GM21423 (cell line): Measurements from ENCODE around the gene PAX3.

ENCODE experiments used
- ATAC-seq: cut with Tn5 transposase; IDR thresholded peaks from one replicate; pipeline ENCODE4 v1.9.1; 2021; ENCODE audit warnings: mild to moderate bottlenecking, moderate library complexity; ENCODE audit not compliant: unreplicated experiment

PAX3 gene

GRCh38 chr2:222271854-222272253 is 26.9 kb downstream of the PAX3 start:
- ATAC-seq = no peak

GRCh38 chr2:222270396-222270795 is 28.4 kb downstream of the PAX3 start:
- no peak for ATAC-seq

GRCh38 chr2:222269132-222269531 is 29.7 kb downstream of the PAX3 start:
- no peak for ATAC-seq

- no peak for ATAC-seq
These were observed 30.3 kb downstream of the PAX3 start for GRCh38 chr2:222268311-222268990.

GRCh38 chr2:222264791-222265320 is 33.9 kb downstream of the PAX3 start:
- ATAC-seq = no peak

- no peak for ATAC-seq
These were observed 37.3 kb downstream of the PAX3 start for GRCh38 chr2:222261504-222261903.

- no peak for ATAC-seq
These were observed 41.2 kb downstream of the PAX3 start for GRCh38 chr2:222257645-222258044.

- no peak for ATAC-seq
These were observed 42.5 kb downstream of the PAX3 start for GRCh38 chr2:222256250-222256649.

- ATAC-seq = no peak
These were observed 43.7 kb downstream of the PAX3 start for GRCh38 chr2:222255090-222255489.

- no peak for ATAC-seq
These were observed 48.5 kb downstream of the PAX3 start for GRCh38 chr2:222250313-222250712.

GRCh38 chr2:222249444-222249843 is 49.4 kb downstream of the PAX3 start:
- no peak for ATAC-seq

- no peak for ATAC-seq
These were observed 50.0 kb downstream of the PAX3 start for GRCh38 chr2:222248818-222249217.

GRCh38 chr2:222248256-222248655 is 50.5 kb downstream of the PAX3 start:
- peak; percentile 43 for ATAC-seq

GRCh38 chr2:222242532-222242931 is 56.3 kb downstream of the PAX3 start:
- peak; percentile 81 for ATAC-seq

GRCh38 chr2:222241128-222241870 is 57.5 kb downstream of the PAX3 start:
- no peak for ATAC-seq

- ATAC-seq = no peak
These were observed 58.1 kb downstream of the PAX3 start for GRCh38 chr2:222240676-222241049.

- no peak for ATAC-seq
These were observed 58.7 kb downstream of the PAX3 start for GRCh38 chr2:222239945-222240675.

- no peak for ATAC-seq
These were observed 59.7 kb downstream of the PAX3 start for GRCh38 chr2:222239091-222239490.

- ATAC-seq = no peak
These were observed 60.7 kb downstream of the PAX3 start for GRCh38 chr2:222238072-222238471.

GRCh38 chr2:222232839-222233238 is 66.0 kb downstream of the PAX3 start:
- no peak for ATAC-seq

- no peak for ATAC-seq
These were observed 66.4 kb downstream of the PAX3 start for GRCh38 chr2:222232372-222232771.

GRCh38 chr2:222228054-222228453 is 70.7 kb downstream of the PAX3 start:
- ATAC-seq = no peak
